NCI-H524 treated with DMSO at 0.1 percent for 48 hours (cell line): ENCODE measurements around the gene HAL.
"Not testable (repeated sequence)": the region's sequence is repeated elsewhere in the genome, so short reads cannot be mapped to it uniquely, and the experiment has no call there.

ENCODE experiments used
- DNase-seq: peaks from one replicate; lab custom pipeline; 2025; lab: John Stamatoyannopoulos, UW

HAL gene

GRCh38 chr12:95975491-95975890, 20.7 kb downstream of the HAL start:
- no peak for DNase-seq

GRCh38 chr12:95974358-95974757, 21.8 kb downstream of the HAL start:
- DNase-seq: no peak

GRCh38 chr12:95972832-95973456, 23.2 kb downstream of the HAL start:
- no peak for DNase-seq

- DNase-seq: no peak
Measured at GRCh38 chr12:95970905-95971304, 25.2 kb downstream of the HAL start.

GRCh38 chr12:95969116-95969515, 27.0 kb downstream of the HAL start:
- DNase-seq: not testable (repeated sequence)

- no peak for DNase-seq
Measured at GRCh38 chr12:95967301-95967700, 28.8 kb downstream of the HAL start.

DNA sequence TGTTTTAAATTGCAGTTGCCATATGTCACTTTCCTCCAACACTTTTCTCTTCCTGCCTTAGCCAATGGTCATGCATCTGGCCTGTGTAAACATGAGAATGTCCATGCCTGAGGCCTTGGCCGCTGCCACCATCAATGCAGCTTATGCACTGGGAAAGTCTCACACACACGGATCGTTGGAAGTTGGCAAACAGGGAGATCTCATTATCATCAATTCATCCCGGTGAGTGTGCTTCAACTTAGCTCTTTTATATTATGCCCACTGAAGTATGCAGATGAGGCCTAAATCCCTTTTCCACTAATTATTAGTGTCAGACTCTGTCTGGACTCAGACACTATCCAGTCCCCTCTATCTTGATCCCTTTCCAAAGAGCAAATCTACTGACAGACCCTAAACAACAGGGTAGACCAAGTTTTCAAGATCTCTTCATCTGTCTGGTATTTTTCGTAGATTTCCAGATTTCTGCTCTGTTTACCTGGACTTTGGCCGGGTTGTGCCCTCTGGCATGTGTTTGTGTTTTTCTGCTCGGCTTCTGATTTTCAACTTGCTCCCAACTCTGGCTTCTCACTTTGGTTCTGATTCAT, 29.8 kb downstream of the HAL start:
- no peak for DNase-seq

DNA sequence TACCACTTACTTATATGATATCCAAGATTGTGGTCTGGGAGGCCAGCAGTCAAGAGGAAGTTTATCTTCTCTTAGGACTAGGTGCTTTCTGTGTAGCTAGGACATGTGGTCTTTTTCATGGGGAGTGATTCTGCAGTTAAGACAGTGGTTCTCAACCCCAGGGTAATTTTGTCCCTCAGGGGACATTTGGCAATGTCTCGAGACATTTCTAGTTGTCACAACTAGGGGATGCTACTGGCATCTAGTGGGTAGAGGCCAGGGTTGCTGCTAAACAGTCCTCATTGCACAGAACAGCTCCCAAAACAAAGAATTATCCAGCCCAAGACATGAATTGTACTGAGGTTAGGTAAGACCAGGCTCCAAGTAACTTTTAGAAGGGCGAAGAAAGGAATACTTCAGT, 33.0 kb downstream of the HAL start:
- no peak for DNase-seq

DNA sequence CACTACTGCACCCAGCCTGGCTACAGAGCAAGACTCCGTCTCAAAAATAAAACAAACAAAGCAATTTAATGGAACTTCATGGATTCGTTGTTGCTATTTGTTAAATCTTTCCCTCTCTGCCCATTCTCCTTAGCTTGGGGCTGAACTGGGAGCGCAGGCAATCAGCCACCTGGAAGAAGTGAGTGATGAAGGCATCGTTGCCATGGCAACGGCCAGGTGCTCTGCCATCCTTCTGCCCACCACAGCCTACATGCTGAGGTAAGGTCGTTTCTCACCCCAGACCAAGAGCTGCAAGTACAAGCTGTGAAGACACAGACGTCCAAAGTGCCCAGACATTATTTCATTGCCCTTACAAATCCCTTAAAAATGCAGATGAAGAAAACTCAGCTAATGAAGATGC, 33.9 kb downstream of the HAL start:
- no peak for DNase-seq

- DNase-seq: no peak
Measured at GRCh38 chr12:95960241-95960640, 35.9 kb downstream of the HAL start.

- no peak for DNase-seq
Measured at GRCh38 chr12:95959107-95959506, 37.0 kb downstream of the HAL start.

DNA sequence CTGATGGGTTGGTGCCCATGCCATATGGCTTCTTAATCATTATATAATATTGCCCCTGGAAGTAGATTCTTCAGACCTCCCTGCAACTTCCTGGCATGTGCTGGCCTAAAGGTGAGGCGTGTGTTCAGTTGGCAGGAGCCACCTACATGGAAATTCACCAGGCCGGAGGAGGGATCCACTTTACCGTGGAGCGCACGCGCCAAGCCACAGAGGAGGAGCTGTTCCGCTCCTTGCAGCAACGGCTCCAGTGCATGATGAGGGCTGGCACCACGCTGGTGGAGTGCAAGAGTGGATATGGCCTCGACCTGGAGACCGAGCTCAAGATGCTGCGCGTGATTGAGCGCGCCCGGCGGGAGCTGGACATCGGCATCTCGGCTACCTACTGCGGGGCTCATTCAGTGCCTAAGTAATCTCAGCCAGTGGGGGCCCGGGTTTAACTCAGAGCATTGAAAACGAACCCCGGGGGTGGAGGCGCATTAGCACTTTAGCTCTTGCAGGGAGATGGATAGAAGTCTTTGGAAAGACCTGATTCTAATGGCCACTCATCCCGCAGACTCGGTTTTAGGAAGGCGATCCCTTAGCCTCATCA, 39.5 kb downstream of the HAL start:
- DNase-seq: no peak

- DNase-seq: no peak
Measured at GRCh38 chr12:95955549-95956159, 40.5 kb downstream of the HAL start.

- no peak for DNase-seq
Measured at GRCh38 chr12:95953000-95953399, 43.1 kb downstream of the HAL start.

- no peak for DNase-seq
Measured at GRCh38 chr12:95951515-95951914, 44.6 kb downstream of the HAL start.

DNA sequence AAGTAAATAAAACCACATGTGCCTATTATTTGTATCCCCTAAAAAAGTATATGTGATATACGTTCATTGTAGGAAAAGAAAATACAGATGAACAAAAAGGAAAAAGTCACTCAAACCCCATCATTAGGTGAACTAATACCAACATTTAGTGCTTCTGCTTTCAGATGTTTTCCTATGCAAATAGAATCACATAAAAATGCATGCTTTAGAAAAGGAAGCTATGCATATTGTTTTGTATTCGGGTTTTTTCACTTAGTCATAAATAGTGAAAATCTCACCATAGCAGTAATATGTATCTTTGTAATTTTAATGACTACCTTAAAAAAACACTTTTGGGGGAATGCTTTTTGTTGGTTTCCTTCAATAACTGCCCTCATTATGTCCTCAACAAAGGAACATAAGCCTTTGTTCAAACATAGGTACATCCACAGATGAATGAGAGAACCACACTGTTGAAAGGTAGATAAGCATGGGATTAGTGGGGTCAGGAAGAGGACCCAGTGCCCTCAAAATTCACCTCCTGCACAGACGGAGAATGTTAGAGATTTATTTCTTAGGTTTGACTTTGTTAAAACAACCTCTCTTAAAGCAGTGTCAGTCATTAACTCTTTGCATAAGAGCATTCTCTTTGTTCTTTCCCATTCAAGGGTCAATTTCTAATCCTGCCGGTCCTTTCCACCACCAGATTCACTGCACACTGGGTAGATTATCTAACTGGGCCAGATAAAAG, 46.5 kb downstream of the HAL start:
- DNase-seq: no peak

GRCh38 chr12:95944108-95944704, 51.9 kb downstream of the HAL start:
- DNase-seq: no peak

GRCh38 chr12:95943330-95943842, 52.8 kb downstream of the HAL start, which contains the start of gene AMDHD1:
TSS of gene AMDHD1 (plus strand) at chr12:95943331. CDS start at chr12:95943399, 68 bp downstream.
- no peak for DNase-seq

DNA sequence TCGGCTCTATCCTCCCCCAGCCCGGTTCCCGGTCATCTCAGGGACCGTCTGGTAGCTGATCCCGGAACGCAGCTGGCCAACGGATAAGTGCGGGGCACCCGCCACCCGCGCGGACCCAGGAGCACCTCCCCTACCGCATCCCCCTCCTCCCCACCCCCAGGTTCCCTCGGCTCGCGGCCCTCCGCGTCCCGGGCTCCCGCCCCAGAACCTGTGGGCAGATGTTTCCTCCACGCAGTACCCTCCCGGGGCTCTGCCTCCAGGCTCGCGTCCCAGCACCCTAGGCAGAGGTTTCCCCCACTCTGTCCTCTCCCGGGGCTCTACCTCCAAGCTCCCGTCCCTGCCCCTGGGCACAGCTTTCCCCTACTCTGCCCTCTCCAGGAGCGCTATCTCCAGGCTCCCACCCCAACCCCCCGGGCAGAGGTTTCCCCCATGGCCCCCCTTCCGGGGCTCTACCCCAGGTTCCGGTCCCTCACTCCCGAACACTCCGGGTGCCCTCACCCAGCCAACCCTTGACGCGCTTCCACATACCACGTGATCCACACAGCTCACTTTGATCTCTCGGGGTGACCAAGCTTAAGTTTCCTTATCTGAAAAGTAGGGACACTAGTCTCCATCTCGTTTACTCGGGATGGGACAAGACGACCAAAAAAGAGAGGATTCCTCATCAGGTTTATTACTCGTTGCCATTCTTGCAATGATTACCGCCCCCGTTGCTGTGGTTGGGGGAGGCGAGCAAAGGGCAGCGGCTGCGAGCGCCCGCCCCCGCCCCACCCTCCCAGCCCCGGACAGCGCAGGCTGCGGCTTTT, 53.4 kb downstream of the HAL start, which contains the start of gene CCDC38:
Gene CCDC38, minus strand, starts transcription at position 91 of the 806 bp plus-strand sequence. CDS start 6,105 bp downstream, outside the sequence.
- peak; percentile 60 for DNase-seq

- no peak for DNase-seq
Measured at GRCh38 chr12:95942101-95942523, 54.0 kb downstream of the HAL start.

- DNase-seq: no peak
Measured at GRCh38 chr12:95940514-95940913, 55.6 kb downstream of the HAL start.
